ENCODE results near the gene OMP.

GRCh38 chr11:77114089-77114463 is 11.4 kb downstream of the OMP start:
- no peak for TF ChIP-seq CTCF (IDR thresholded peaks at IDR 0.05)
- TF ChIP-seq POLR2A (IDR thresholded peaks at IDR 0.05): no peak
